GM21619 (cell line): Measurements from ENCODE around the gene MIF4GD.
"Not testable (repeated sequence)": the region's sequence is repeated elsewhere in the genome, so short reads cannot be mapped to it uniquely, and the experiment has no call there.

Source experiments
- ATAC-seq: cut with Tn5 transposase; IDR thresholded peaks from one replicate; pipeline ENCODE4 v1.9.1; 2021; ENCODE audit not compliant: unreplicated experiment

The MIF4GD gene

GRCh38 chr17:75288770-75289114 lies 17.7 kb upstream of the MIF4GD start:
- peak; percentile 3 for ATAC-seq

GRCh38 chr17:75288359-75288758 lies 17.3 kb upstream of the MIF4GD start:
- ATAC-seq: no peak

- ATAC-seq: no peak
Observed at GRCh38 chr17:75287221-75287620, 16.2 kb upstream of the MIF4GD start.

GRCh38 chr17:75285123-75285522 lies 14.1 kb upstream of the MIF4GD start:
- ATAC-seq: no peak

GRCh38 chr17:75280189-75280588 lies 9.2 kb upstream of the MIF4GD start:
- ATAC-seq: not testable (repeated sequence)

- no peak for ATAC-seq
Observed at GRCh38 chr17:75277664-75278071, 6.6 kb upstream of the MIF4GD start.

GRCh38 chr17:75273977-75274708 lies 3.1 kb upstream of the MIF4GD start:
- ATAC-seq: no peak

GRCh38 chr17:75272848-75273184 lies 1.8 kb upstream of the MIF4GD start:
- ATAC-seq: no peak

GRCh38 chr17:75271955-75272847 lies 1.2 kb upstream of the MIF4GD start:
- no peak for ATAC-seq

GRCh38 chr17:75271233-75271954 lies 363 bp upstream of the MIF4GD start:
- ATAC-seq: peak; percentile 64

- ATAC-seq: peak; percentile 28
Observed at GRCh38 chr17:75270218-75270965, 639 bp downstream of the MIF4GD start.

GRCh38 chr17:75269844-75270217 lies 1.2 kb downstream of the MIF4GD start:
- no peak for ATAC-seq

GRCh38 chr17:75267411-75268232 lies 3.4 kb downstream of the MIF4GD start:
- no peak for ATAC-seq

- no peak for ATAC-seq
Observed at GRCh38 chr17:75267153-75267410, 3.9 kb downstream of the MIF4GD start.

GRCh38 chr17:75266316-75267152 lies 4.5 kb downstream of the MIF4GD start:
- no peak for ATAC-seq

GRCh38 chr17:75265614-75266315 lies 5.3 kb downstream of the MIF4GD start:
- ATAC-seq: no peak

- ATAC-seq: no peak
Observed at GRCh38 chr17:75263055-75263454, 8.0 kb downstream of the MIF4GD start.

- ATAC-seq: no peak
Observed at GRCh38 chr17:75262112-75262606, 8.9 kb downstream of the MIF4GD start.
